Liver (tissue), 3 donors: ENCODE results near the gene DCTN1.

Experiments used
- ATF3 ChIP-seq: IDR thresholded peaks from 2 replicates; pipeline ENCODE4 v1.6.1; 2016; ENCODE audit warnings: antibody characterized with exemption
- CTCF ChIP-seq: fragments of 150-350 bp; IDR thresholded peaks from 2 replicates; pipeline ENCODE4 v1.5.1; 2017; ENCODE audit warnings: improper control_type of control experiment, low read depth, low read length; ENCODE audit not compliant: missing input control
- GABPA ChIP-seq, 2 donors: IDR thresholded peaks in 1 of 2; conservative IDR thresholded peaks in 1 of 2; 2 replicates each; pipeline ENCODE4 v1.6.1; 2016; ENCODE audit warnings: antibody characterized with exemption in 2 of 2, mild to moderate bottlenecking in 1 of 2, moderate library complexity in 1 of 2
- JUND ChIP-seq, 2 donors: IDR thresholded peaks; 2 replicates each; pipeline ENCODE4 v1.6.1; 2016; ENCODE audit warnings: antibody characterized with exemption in 2 of 2
- MAX ChIP-seq: IDR thresholded peaks from 2 replicates; pipeline ENCODE4 v1.6.1; 2016; ENCODE audit warnings: antibody characterized with exemption
- NR2F2 ChIP-seq: IDR thresholded peaks from 2 replicates; pipeline ENCODE4 v1.6.1; 2016; ENCODE audit warnings: antibody characterized with exemption
- RAD21 ChIP-seq, 2 donors: IDR thresholded peaks; 2 replicates each; pipeline ENCODE4 v1.6.1; 2016; ENCODE audit warnings: antibody characterized with exemption in 2 of 2, mild to moderate bottlenecking in 2 of 2
- SP1 ChIP-seq: IDR thresholded peaks from 2 replicates; pipeline ENCODE4 v1.6.1; 2018; ENCODE audit warnings: antibody characterized with exemption, mild to moderate bottlenecking
- YY1 ChIP-seq: IDR thresholded peaks from 2 replicates; pipeline ENCODE4 v1.6.1; 2016; ENCODE audit warnings: antibody characterized with exemption, mild to moderate bottlenecking
- donor health status: healthy.
- donor health status: healthy.

- TF ChIP-seq CTCF = no peak
- TF ChIP-seq MAX = no peak
- TF ChIP-seq RAD21 (IDR thresholded peaks at IDR 0.05) = no peak
- no peak for TF ChIP-seq JUND (IDR thresholded peaks at IDR 0.05)
- no peak for TF ChIP-seq YY1
- TF ChIP-seq NR2F2 = no peak
- TF ChIP-seq ATF3 = no peak
- TF ChIP-seq GABPA (IDR thresholded peaks at IDR 0.05 in 1 of 2, conservative IDR thresholded peaks at IDR 0.05 in 1 of 2) = no peak
- no peak for TF ChIP-seq SP1
Observed at GRCh38 chr2:74313497-74313896, 66.6 kb downstream of the DCTN1 start.
